Stimulated activated CD4-positive, alpha-beta T cell treated with anti-CD3 and anti-CD28 coated beads, Interleukin-4, amount 100 ng/mL, for 1 hour (primary cell): ENCODE results near the gene KIF26B.
A peak's percentile ranks its signal among the peaks of the same experiment; 100 is the strongest.

Experiments used
- DNase-seq: peaks from one replicate; pipeline ENCODE4 v3.0.0-alpha.2; 2020

Gene KIF26B

DNA sequence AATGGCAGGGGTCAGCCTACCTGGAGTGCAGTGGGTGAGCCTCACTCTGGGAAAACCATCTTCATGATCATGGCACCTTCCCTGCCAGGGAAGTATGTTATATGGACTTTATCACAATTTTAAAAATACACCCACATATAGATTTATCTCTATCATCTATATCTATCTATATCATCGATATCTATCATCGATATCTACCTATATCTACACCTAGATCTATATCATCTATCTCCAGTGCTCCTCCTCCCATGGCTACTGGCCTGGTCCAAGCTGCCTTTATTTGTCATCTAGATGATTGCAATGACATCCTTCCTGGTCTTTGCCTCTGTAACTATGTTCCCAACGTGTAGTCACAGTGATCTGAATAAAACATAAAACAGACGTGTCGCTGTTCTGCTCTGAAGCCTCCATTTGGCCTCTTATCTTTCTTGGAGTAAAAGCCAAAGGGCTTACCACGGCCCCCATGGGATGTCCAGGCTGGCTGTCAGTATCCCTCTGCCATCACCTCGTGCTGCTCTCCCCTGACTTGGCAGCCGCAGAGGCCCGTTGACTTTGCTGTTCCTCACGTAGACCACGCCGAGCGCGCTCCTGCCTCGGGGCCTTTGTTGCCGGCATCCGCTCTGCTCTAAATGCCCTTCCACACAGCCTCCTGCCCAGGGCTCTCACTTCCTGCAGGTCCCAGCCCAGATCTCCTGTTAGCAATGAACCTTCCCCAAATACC, 20.6 kb upstream of the KIF26B start:
- no peak for DNase-seq

DNA sequence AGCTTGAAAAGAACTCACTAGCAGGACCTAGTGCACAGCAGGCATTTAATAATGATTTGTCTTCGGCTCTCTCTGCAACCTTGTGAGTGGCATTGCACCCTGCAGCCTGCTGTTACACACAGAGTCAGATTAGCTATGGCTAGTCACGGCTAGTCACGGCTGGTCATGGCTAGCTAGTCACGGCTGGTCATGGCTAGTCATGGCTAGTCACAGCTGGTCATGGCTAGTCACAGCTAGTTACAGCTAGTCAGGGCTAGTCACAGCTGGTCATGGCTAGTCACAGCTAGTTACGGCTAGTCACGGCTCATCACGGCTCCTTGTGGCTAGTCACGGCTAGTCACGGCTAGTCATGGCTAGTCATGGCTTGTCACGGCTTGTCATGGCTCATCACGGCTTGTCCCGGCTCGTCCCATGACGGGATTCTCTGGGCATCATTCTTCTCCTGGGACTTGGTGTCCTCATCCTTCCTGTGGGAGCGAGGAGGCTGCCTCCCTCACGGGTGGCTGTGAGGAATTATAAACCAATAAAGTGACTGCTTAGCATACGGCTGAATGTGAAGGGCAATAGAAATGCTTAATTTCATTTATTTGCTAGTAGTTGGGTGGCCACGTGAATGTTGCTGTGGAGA, 12.5 kb upstream of the KIF26B start:
- no peak for DNase-seq

DNA sequence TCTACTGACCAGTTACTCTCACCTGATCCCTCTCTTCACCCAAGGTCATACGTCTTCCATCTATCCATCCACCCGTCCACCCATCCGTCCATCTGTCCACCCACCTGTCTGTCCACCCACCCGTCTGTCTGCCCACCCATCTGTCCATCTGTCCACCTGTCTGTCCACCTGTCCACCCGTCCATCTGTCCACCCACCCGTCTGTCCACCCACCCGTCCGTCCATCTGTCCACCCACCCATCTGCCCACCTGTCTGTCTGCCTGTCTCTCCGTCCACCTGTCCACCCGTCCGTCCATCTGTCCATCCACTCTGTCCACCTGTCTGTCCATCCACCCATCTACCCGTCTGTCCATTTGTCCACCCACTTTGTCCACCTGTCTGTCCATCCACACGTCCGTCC, 11.8 kb upstream of the KIF26B start:
- DNase-seq = no peak

DNA sequence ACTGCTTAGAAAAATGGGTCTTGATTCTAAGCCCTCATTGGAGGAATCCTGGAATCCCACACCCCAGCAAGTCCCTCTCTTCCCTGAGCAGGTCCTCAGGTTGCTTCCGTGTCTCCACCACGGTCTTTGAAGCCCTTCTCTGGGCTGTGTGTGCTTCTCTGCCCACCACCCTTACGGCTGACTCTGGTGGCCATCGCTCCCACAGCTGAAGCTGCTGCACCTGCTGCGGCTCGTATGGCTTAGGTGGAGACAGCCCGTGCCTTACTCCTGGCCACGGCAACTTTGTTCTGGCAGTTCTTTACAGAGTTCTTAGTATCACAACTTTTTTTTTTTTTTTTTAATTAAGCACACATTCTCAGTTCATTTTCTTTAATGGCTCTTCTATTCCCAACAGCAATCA, 10.9 kb upstream of the KIF26B start:
- no peak for DNase-seq

DNA sequence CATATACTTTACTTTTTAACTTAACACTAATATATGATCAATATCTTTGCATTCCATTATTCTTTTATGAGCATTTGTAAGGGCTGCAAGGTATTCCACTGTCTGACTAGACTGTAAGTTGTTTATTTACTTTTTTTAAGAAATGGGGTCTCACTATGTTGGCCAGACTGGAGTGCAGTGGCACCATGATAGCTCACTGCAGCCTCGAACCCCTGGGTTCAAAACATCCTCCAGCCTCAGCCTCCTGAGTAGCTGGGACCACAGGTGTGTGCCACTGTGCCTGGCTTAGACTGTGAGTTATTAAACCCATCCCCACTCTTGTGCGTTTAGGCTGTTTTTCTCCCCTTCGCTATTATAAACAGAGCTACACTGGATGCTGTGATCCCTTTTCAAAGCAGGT, 6.7 kb upstream of the KIF26B start:
- DNase-seq = no peak

DNA sequence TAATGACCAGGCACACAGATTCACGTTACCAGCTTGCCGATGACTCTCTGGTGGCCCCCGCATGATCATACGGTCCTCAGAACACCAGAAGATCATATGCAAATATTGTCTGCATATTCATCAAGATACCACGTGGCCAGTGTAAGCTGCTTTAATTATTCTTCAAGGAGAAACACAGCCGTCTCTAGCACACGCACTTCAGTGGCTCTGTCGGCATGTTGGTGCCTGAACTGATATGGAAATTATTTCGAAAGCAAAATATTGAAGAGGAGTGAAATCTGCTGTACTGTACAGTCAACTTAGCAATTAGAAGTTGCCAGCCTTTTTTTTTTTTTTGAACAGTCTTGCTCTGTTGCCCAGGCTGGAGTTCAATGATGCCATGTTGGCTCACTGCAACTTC, 5.9 kb upstream of the KIF26B start:
- no peak for DNase-seq

DNA sequence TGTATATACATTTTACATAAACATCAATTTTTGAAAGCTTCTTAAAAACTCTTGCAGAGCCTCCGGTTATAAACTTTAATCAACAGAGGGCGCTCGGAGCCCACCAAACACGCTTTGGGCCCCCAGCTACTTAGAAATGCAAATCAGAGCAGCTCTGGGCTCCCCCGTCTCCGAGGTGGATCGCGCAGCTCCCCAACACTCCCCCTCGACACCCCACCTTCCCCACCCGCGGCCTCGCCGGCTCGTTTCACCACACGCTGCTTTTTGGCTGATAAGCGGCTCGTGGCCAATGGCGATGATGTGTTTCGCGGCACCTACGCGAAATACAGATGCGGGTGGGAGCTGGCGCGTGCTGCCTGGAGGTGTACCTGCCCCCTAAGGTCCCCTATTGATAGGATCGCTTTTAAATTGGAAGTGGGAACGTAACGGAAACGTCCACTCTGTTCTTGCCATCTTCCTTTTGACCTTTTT, 1.7 kb upstream of the KIF26B start:
- peak; percentile 57 for DNase-seq

DNA sequence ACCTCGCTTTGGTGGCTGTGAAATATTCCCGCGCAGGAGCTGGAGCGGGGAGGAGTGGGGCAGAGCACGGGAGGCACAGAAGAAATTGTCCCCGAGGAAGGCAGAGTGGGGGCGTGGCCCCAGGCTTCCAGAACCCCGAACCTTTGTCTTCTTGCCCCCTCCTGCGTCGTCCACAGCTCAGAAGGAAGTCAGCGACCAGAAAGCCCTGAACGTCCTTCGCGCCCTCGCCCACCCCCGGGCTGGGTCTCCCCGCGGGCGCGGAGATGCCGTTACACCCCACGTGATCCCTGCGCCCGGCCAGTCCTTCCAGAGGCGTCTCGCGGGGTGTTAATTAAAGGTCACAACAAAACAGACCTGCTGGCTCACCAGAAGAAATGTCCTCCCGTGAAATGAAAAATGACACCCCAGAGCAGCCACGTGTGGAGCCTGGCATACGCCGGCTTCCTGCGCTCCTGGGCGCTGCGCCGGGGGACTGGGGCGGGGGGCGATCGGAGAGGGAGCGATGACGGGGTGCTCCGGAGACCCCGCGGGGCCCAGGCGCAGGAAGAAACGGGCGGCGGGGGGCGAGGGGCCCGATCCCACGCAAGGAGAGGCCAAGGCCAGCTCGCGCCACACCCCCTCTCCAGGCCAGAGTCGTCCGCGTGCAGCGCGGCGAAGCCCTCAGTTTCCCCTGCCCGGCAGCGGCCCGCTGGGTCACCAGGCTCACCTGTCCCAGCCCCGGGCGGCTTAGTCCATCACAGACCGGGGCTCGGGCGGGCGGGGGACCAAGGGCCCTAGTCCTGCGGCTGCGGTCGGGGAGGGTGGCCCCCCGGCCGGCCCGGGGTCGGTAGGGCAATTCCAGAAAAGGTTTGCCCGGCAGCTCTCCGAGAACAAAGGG, 995 bp upstream of the KIF26B start:
- DNase-seq = peak; percentile 15

DNA sequence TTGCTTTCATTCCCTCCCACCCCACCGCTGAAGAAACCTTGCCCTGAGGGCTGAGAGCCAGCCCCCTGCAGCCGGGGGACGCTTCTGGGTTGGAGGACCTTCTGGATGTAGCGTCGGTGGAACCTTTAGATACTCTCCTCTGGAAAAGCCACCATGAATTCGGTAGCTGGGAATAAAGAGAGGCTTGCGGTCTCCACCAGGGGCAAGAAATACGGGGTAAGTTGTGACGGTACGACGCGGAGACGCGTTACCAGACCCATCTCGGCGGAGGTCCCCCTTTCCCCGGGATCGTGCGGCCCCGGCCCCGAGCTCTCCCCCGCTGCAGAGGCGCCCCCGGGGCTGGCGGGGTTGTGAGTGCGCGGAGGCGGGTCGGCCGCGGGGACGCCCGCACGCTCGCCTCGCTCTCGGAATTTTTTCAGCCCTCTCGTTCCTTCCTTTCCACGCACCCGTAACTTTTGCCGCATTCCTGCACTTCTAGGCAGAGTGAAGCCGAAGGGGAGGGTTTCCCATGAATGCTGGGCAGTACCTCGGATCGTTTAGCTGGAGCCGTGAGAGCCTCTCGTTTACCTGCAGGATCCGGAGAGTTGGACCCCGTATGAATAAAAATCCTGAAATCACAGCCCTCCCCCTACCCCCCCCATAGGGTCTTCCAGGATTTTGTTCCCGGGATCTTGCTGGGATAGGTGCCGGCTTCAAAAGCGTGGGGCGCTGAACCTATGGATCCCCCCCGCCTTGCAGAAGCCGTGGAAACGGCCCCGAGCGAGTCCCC, 671 bp downstream of the KIF26B start:
- peak; percentile 6 for DNase-seq

DNA sequence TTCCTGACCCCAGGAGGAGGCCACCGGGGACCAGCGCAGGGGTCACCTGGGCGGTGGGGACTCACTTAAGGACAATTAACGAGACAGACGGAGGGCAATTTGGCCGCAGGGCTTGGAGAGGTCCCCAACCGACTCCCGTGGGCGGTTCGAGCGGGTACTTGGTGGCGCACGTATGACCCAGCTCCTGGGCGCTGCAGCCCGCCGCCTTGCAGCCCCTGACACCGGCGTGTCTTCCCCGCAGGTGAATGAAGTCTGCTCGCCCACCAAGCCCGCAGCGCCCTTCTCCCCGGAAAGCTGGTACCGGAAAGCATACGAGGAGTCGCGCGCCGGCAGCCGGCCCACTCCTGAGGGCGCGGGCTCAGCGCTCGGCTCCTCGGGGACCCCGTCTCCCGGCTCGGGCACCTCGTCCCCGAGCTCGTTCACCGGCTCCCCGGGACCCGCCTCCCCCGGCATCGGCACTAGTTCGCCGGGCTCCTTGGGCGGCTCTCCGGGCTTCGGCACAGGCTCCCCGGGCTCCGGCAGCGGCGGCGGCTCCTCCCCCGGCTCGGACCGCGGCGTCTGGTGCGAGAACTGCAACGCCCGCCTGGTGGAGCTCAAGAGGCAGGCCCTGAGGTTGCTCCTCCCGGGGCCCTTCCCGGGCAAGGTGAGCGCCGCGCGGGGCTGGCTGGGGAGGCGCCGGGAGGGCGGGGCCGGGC, 1.4 kb downstream of the KIF26B start:
- peak; percentile 80 for DNase-seq

DNA sequence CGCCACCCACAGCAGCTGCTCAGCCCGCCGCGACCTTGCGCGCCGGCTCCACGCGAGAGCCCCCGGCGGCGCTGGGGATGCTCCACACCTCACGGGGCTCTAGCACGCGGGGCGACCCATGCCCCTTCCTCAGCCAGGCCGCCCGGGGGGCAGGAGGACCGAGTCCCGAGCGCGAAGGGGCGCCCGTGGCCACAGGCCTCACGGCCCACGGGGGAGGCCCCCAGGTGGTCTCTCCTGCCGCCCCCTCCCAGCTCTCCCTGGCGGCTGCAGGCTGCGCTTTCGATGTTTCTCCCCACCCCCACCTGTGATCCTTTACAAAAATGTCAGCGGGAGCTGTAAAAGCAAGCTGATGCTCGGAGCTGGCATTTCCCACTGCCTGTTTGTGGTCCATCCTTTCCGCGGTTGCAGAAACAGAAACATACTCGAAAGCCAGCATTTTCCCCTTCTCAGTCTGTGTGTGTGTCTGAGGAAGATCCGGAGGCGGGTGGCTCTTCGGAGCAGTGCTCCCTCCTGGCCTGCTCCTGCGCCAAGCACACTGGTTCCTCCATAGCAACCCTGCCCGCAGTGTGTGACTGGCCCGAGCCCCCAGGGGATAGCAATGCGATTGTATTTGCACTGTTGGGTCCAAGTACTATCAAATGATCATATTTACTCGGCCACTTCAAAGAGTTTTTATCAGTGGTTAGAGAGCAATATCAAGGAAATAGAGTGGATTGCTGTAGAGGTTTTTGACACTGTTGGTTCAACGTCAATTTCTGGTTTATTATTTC, 2.1 kb downstream of the KIF26B start:
- no peak for DNase-seq

DNA sequence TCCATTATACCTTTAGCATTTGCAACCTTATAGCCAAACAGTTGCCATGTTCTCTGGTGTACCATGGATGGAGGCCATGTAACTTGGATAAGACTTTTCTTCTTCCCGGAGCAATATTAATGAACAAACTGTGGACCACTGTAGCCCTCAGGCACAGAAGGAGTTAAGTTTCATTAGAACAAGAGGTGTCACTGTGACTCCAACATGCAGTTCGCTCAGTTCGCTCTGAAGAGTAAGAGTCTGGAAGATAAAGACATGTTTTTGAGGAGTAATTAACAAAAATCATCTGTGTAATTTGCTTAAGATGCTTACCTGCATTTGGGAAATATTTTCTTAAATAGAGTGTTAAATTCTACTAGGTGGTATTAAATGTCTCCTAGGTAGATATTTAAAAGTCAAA, 4.1 kb downstream of the KIF26B start:
- DNase-seq = no peak

DNA sequence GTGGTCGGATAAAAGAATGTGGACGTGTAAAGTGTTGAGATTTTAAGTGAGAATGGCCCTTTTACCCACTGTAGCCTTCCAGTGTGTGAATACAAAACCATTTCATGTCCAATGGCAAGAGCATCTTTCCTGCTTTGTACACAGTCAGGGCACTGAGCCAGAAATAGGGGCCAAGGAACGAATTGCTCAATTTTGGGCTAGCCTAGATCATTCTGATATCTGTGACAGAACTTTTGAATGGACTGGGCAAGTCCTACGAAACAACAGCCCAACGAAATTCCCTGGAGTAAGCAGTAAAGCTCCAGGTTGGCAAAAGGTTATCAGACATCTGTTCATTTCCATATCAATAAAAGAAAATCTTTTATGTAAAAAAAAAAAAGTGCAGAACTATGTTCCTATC, 5.5 kb downstream of the KIF26B start:
- DNase-seq = no peak

DNA sequence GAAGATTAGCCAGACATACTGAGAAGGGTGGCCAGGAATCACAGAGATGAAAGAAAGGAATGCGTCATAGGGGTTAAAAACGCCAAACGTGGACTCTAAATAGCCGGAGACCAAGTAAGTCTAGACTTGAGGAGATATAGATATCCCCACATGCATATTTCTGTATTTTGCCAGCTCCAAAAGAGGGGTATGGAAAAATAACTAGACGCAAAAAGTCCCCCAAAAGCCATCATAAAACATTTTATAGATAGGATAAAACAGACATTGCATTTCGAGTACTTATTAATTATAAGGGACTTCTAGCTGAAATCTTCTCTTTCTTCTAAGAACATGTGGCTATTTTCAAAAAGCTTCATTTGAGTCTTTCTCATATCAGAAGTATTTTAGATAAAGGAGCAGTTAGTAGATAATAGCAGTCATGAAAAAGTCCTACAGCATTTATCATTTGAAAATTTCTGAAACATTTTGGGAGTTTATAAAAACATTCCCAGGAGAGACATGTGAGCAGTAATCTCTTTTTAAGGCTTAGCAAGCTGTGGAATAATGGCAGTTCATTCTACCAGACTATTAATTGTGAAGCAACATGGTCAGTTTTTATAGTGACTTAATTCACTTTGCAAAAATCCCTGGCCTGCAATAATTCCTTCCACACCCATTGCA, 6.1 kb downstream of the KIF26B start:
- DNase-seq = no peak

DNA sequence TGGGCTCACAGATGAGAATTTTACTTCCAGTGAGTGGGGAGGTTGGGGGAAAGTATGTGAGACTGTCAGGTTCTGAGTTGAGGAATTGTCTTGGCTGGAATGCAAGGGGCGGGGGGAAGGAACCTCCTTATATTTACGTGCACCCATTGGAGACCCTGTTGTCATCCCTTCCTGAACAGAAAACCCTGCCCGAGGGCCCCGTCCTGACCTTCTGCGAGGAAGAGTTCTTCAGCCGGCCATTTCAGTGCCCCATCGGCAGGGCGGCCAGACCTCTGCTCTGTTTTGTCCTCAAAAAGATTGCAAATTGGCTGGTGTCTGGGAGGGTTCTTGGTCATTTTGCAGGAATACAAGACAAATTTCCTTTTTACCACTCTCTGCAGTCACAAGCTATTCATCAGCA, 7.1 kb downstream of the KIF26B start:
- no peak for DNase-seq

DNA sequence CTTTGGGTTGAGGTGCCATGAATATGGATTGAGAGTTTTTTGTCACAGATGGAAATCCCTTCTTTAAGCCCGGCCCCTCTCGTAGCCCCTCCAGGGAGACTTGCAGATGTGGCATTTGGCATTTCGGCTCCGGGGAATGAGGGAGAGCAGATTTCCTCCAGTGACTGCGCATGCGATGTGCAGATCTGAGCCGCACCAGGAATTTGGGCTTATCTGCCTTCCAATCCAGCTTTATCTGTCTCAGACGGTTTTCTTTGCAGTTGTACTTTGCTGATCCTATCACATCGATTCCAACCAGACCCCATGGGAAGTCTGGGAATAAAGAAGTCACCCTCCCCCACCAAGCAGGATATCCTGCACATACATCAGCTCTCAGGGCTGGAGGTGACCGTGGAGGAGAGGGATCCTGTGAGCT, 11.7 kb downstream of the KIF26B start:
- DNase-seq = no peak

DNA sequence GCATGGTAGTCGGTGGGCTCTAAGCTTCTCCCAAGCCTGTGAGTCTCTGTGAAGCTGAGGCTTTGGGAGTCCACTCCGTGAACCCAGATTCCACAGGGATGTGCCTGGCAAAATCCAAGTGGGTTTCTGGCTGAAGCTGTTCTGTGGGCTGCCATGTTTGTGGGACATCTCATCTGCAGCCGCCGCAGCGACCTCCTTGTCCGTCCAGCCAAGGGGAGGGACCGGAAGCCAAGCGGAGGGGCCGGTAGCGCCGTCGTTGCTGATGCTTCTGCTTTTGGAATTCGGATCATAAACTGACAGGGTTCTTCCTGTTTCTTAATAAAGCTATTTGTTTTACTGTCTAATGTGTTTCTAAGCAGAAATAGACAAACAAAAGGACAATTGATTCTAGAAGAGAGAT, 13.3 kb downstream of the KIF26B start:
- DNase-seq = no peak

DNA sequence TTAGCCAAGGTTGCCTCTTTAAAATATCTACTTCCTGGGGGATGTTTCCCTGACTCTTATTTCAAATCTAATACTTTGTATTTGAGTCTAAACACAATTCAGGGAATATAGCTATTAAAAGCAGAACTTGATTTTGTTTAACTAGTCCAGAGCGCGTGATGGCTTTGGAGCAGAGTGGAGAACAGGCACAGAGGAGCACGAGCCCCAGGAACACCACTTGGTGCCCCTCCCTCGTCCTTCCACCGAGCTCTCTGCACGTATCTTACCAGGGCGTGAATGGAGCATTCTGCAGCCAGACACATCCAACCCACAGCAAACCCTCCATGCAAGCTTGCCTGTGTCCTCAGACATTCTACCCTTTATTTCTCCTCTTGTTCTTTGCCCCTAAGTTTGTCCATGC, 14.1 kb downstream of the KIF26B start:
- no peak for DNase-seq

DNA sequence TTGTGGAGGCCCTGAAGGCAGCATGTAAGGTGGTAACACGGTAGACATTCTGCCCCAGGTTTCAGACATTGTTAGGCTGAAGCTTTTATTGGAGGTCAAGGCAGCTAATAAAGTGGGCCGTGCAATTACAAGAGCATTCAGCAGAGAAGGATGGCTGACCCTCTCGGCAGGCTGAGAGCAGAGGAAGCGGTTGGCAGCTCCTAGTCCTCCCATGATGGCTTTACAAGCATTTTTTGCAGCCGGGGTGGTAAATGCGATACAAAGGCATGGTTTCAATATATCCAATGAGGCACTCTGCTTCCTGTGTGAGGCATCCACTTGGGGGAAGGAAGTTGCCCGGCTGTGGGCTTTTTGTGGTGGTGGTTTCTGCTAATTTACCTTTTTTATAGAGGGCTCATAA, 14.6 kb downstream of the KIF26B start:
- no peak for DNase-seq

DNA sequence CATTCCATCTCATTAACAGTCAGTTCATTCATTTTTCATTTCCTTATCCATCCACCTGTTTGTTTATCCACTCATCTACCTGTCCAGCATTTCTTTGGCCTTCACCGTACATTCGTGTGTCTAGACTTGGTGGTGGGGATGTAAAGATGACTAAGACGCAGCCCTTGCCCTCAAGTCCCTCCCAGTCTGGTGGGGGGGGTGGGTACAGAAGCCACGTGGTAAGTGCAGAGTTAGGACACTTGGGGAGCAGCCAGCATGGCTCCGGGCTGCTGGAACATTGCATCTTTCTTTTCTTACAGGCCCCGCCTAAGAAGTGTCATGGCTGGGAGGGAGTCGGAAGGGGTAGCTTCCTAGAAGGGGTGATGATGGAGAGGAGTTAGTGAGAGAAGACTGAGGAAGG, 17.2 kb downstream of the KIF26B start:
- no peak for DNase-seq

DNA sequence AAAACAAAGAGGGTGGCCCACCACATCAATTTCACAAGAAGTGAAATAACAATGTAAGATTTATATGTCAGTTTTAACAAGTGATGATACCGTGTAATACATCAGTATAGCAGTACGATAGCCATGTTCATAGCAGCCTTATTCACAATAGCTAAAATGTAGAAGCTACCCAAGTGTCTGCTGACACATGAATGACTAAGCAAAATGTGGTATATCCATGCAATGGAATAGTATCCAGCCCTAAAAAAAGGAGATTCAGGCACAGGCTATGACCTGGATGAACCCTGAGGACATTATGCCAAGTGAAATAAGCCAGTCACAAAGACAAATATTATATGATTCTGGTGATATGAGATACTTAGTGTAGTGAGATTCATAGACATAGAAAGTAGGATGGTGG, 18.0 kb downstream of the KIF26B start:
- no peak for DNase-seq
